NCI-H2107 treated with DMSO at 0.1 percent for 48 hours (cell line): Measurements from ENCODE around the gene RASSF5.

Experiments used
- DNase-seq: peaks from one replicate; lab custom pipeline; 2025; ENCODE audit not compliant: unreplicated experiment; lab: John Stamatoyannopoulos, UW

RASSF5 gene

GRCh38 chr1:206541236-206541833, 34.0 kb downstream of the RASSF5 start:
- no peak for DNase-seq

- peak; percentile 50 for DNase-seq
Observed at GRCh38 chr1:206544562-206545257, 37.4 kb downstream of the RASSF5 start.

GRCh38 chr1:206545351-206545750, 38.0 kb downstream of the RASSF5 start:
- no peak for DNase-seq

- DNase-seq: no peak
Observed at GRCh38 chr1:206547104-206547503, 39.8 kb downstream of the RASSF5 start.

- DNase-seq: peak; percentile 95
Observed at GRCh38 chr1:206550446-206550845, 43.1 kb downstream of the RASSF5 start.

- no peak for DNase-seq
Observed at GRCh38 chr1:206551296-206551985, 44.1 kb downstream of the RASSF5 start.

- DNase-seq: no peak
Observed at GRCh38 chr1:206551986-206552326, 44.6 kb downstream of the RASSF5 start.

GRCh38 chr1:206554211-206554610, 46.9 kb downstream of the RASSF5 start:
- DNase-seq: no peak

- no peak for DNase-seq
Observed at GRCh38 chr1:206554701-206555472, 47.6 kb downstream of the RASSF5 start.

- no peak for DNase-seq
Observed at GRCh38 chr1:206555473-206555935, 48.2 kb downstream of the RASSF5 start.

- DNase-seq: no peak
Observed at GRCh38 chr1:206556047-206556749, 48.9 kb downstream of the RASSF5 start.

GRCh38 chr1:206556750-206557635, 49.7 kb downstream of the RASSF5 start:
- DNase-seq: peak; percentile 32

- DNase-seq: no peak
Observed at GRCh38 chr1:206557636-206558473, 50.5 kb downstream of the RASSF5 start.

- DNase-seq: no peak
Observed at GRCh38 chr1:206558794-206559671, 51.7 kb downstream of the RASSF5 start.

- no peak for DNase-seq
Observed at GRCh38 chr1:206559672-206559995, 52.3 kb downstream of the RASSF5 start.

GRCh38 chr1:206560007-206560716, 52.8 kb downstream of the RASSF5 start:
- no peak for DNase-seq

GRCh38 chr1:206563367-206564207, 56.3 kb downstream of the RASSF5 start:
- no peak for DNase-seq
